ENCODE measurements around the gene OLIG2. TPM values are rescaled to one million over a fixed set of nuclear protein-coding genes. Genes with fewer than 3 reads are reported as not detected.

The OLIG2 gene
- total RNA-seq, 2 experiments from 2014 or later, result not detected

DNA sequence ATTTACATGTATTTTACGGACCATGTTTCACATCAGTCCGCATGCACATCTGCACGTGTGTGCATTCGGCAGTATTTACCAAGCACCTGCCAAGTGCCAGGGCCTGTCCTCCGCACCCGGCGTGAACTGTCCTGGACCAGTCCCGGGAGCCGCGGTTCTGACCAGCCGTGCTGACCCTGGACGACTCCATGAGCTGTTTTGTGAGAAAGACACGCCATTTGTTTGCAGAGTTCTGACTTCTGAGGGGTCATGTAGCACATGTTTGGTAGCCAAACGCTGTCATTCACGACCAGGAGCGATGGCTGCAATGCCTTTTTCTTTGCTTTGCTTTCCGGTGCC is 3.3 kb upstream of the OLIG2 start:
- no peak overlapping the region for H3K4me3 ChIP-seq (ENCODE audit: low read length)
- no peaks in the 10 kb centered on the region for H3K36me3 ChIP-seq (ENCODE audit: insufficient read depth, low read length)
- DNase-seq (no peak), ATAC-seq (ENCODE audit: poor library complexity) (no peak)
- ChIA-PET POLR2A (no interaction called here), CTCF (no interaction called here)
- H3K27ac Mint-ChIP-seq, result no peak overlapping the region
- no peaks in the 10 kb centered on the region for H3K9me3 Mint-ChIP-seq
- peaks cover 60% of the 10 kb centered on the region for H3K4me1 Mint-ChIP-seq (ENCODE audit: low read depth)
- H3K27me3 ChIP-seq (ENCODE audit: control insufficient read depth in 1 of 2, insufficient read depth in 2 of 2, low read length in 2 of 2), result peaks cover 86 to 96% of the 10 kb centered on the region in 2 experiments
- peaks cover 65% of the 10 kb centered on the region for H3K4me1 ChIP-seq (ENCODE audit: insufficient read depth, low read length)
- TF ChIP-seq, protein P1, sequence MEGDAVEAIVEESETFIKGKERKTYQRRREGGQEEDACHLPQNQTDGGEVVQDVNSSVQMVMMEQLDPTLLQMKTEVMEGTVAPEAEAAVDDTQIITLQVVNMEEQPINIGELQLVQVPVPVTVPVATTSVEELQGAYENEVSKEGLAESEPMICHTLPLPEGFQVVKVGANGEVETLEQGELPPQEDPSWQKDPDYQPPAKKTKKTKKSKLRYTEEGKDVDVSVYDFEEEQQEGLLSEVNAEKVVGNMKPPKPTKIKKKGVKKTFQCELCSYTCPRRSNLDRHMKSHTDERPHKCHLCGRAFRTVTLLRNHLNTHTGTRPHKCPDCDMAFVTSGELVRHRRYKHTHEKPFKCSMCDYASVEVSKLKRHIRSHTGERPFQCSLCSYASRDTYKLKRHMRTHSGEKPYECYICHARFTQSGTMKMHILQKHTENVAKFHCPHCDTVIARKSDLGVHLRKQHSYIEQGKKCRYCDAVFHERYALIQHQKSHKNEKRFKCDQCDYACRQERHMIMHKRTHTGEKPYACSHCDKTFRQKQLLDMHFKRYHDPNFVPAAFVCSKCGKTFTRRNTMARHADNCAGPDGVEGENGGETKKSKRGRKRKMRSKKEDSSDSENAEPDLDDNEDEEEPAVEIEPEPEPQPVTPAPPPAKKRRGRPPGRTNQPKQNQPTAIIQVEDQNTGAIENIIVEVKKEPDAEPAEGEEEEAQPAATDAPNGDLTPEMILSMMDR (IDR thresholded peaks at IDR 0.05), result no peak
- H3K9me3 ChIP-seq (ENCODE audit: control insufficient read depth in 1 of 2, insufficient read depth in 1 of 2, low read length in 2 of 2), result peaks cover 0 to 41% of the 10 kb centered on the region in 2 experiments
- no peak overlapping the region for H3K27ac ChIP-seq (ENCODE audit: low read depth in 1 of 2, low read length in 2 of 2)
- intact Hi-C loops (cut with DNase I, micrococcal nuclease), result no loop called here
- H3K36me3 Mint-ChIP-seq (ENCODE audit: low read depth), result no peaks in the 10 kb centered on the region
- H3K4me3 Mint-ChIP-seq, result peak overlapping the region; percentile 8
- H3K27me3 Mint-ChIP-seq, result peaks cover 91% of the 10 kb centered on the region

DNA sequence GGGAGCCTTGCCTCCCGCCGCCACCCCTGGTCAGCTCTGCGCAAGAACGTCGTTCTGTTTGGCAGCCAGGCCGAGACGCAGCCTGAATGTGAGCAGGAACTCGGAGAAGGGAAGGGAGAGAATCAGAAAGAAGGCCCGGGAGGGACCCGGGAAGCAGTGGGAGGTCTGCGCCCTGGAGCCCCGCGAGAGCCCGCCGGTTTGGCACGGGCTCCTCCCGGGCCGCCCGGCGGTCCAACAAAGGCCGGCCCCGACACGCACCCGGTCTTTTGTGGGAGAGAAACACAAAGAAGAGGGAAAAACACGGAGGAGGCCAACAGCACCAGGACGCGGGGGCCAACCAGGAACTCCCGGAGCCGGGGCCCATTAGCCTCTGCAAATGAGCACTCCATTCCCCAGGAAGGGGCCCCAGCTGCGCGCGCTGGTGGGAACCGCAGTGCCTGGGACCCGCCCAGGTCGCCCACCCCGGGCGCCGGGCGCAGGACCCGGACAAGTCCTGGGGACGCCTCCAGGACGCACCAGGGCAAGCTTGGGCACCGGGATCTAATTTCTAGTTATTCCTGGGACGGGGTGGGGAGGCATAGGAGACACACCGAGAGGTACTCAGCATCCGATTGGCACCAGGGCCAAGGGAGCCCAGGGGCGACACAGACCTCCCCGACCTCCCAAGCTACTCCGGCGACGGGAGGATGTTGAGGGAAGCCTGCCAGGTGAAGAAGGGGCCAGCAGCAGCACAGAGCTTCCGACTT is 2.7 kb upstream of the OLIG2 start:
- H3K4me1 Mint-ChIP-seq (ENCODE audit: low read depth), result peaks cover 61% of the 10 kb centered on the region
- peaks cover 88 to 96% of the 10 kb centered on the region in 2 experiments for H3K27me3 ChIP-seq (ENCODE audit: control insufficient read depth in 1 of 2, insufficient read depth in 2 of 2, low read length in 2 of 2)
- H3K27ac Mint-ChIP-seq, result no peak overlapping the region
- no peaks in the 10 kb centered on the region for H3K36me3 ChIP-seq (ENCODE audit: insufficient read depth, low read length)
- H3K4me3 ChIP-seq (ENCODE audit: low read length), result no peak overlapping the region
- ChIA-PET POLR2A (no interaction called here), CTCF (no interaction called here)
- H3K4me3 Mint-ChIP-seq, result peak overlapping the region; percentile 54
- ATAC-seq (ENCODE audit: poor library complexity), result no peak
- peaks cover 0 to 44% of the 10 kb centered on the region in 2 experiments for H3K9me3 ChIP-seq (ENCODE audit: control insufficient read depth in 1 of 2, insufficient read depth in 1 of 2, low read length in 2 of 2)
- intact Hi-C loops (cut with DNase I, micrococcal nuclease), result no loop called here
- H3K27ac ChIP-seq (ENCODE audit: low read depth in 1 of 2, low read length in 2 of 2), result no peak overlapping the region
- no peak for DNase-seq
- TF ChIP-seq, protein P1 (IDR thresholded peaks at IDR 0.05), result no peak
- peaks cover 70% of the 10 kb centered on the region for H3K4me1 ChIP-seq (ENCODE audit: insufficient read depth, low read length)
- peaks cover 86% of the 10 kb centered on the region for H3K27me3 Mint-ChIP-seq
- H3K36me3 Mint-ChIP-seq (ENCODE audit: low read depth), result no peaks in the 10 kb centered on the region
- no peaks in the 10 kb centered on the region for H3K9me3 Mint-ChIP-seq

DNA sequence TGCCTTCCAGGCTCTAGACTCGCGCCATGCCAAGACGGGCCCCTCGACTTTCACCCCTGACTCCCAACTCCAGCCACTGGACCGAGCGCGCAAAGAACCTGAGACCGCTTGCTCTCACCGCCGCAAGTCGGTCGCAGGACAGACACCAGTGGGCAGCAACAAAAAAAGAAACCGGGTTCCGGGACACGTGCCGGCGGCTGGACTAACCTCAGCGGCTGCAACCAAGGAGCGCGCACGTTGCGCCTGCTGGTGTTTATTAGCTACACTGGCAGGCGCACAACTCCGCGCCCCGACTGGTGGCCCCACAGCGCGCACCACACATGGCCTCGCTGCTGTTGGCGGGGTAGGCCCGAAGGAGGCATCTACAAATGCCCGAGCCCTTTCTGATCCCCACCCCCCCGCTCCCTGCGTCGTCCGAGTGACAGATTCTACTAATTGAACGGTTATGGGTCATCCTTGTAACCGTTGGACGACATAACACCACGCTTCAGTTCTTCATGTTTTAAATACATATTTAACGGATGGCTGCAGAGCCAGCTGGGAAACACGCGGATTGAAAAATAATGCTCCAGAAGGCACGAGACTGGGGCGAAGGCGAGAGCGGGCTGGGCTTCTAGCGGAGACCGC is 2.0 kb upstream of the OLIG2 start:
- Mint-ChIP-seq H3K4me3 (peak overlapping the region; percentile 66), H3K27ac (no peak overlapping the region), H3K9me3 (no peaks in the 10 kb centered on the region), H3K4me1 (ENCODE audit: low read depth) (peaks cover 67% of the 10 kb centered on the region), H3K36me3 (ENCODE audit: low read depth) (no peaks in the 10 kb centered on the region), H3K27me3 (peaks cover 86% of the 10 kb centered on the region)
- H3K9me3 ChIP-seq (ENCODE audit: control insufficient read depth in 1 of 2, insufficient read depth in 1 of 2, low read length in 2 of 2), result peaks cover 0 to 46% of the 10 kb centered on the region in 2 experiments
- H3K27ac ChIP-seq (ENCODE audit: low read depth in 1 of 2, low read length in 2 of 2), result no peak overlapping the region
- ChIA-PET CTCF (no interaction called here), POLR2A (no interaction called here)
- peaks cover 89 to 96% of the 10 kb centered on the region in 2 experiments for H3K27me3 ChIP-seq (ENCODE audit: control insufficient read depth in 1 of 2, insufficient read depth in 2 of 2, low read length in 2 of 2)
- intact Hi-C loops (cut with DNase I, micrococcal nuclease), result no loop called here
- peak in 1 of 14 experiments; percentile 19 for DNase-seq
- no peaks in the 10 kb centered on the region for H3K36me3 ChIP-seq (ENCODE audit: insufficient read depth, low read length)
- H3K4me3 ChIP-seq (ENCODE audit: low read length), result no peak overlapping the region
- H3K4me1 ChIP-seq (ENCODE audit: insufficient read depth, low read length), result peaks cover 77% of the 10 kb centered on the region
- TF ChIP-seq, protein P1 (IDR thresholded peaks at IDR 0.05), result no peak
- no peak for ATAC-seq (ENCODE audit: poor library complexity)

Measured in CD4-positive, alpha-beta T cell (primary cell).